ENCODE measurements around the gene POLR2B. TPM values are rescaled to one million over a fixed set of nuclear protein-coding genes. Genes with fewer than 3 reads are reported as not detected.

The POLR2B gene
- total RNA-seq, 1 experiment from 2014 or later = 129 TPM

GRCh38 chr4:57063518-57063917 lies 84.8 kb downstream of the POLR2B start (continued):
- TF ChIP-seq RAD21 (IDR thresholded peaks at IDR 0.05; ENCODE audit: low read depth) (no peak), FOSL1 (IDR thresholded peaks at IDR 0.05; ENCODE audit: low read depth) (no peak), SP1 (IDR thresholded peaks at IDR 0.05; ENCODE audit: low read depth) (no peak)

- DNase-seq (ENCODE audit: low read depth, low spot score) (no peak), ATAC-seq (no peak)
- intact Hi-C loops (cut with micrococcal nuclease) = no loop called here
- no TSS peak for BruUV-seq (replicated peaks)
- Histone ChIP-seq H3K9me2 (ENCODE audit: insufficient read depth) (no peaks in the 10 kb centered on the region), H3K4me2 (ENCODE audit: low read length) (no peak overlapping the region), H3K9ac (ENCODE audit: low read length) (no peak overlapping the region), H3K9me3 (ENCODE audit: control insufficient read depth in 1 of 2, insufficient read depth in 1 of 2, low read depth in 1 of 2, low read length in 2 of 2) (no peaks in the 10 kb centered on the region), H3K36me3 (ENCODE audit: control insufficient read depth in 1 of 2, insufficient read depth in 2 of 2, low read length in 2 of 2) (no peaks in the 10 kb centered on the region), H2AFZ (ENCODE audit: low read depth, low read length, poor library complexity, severe bottlenecking) (no peak overlapping the region), H3K4me3 (replicated peaks in 1 of 2; ENCODE audit: low read depth in 1 of 2, low read length in 2 of 2) (no peak overlapping the region), H3K79me2 (ENCODE audit: insufficient read depth, low read length) (no peaks in the 10 kb centered on the region), H3K27ac (ENCODE audit: low read depth, low read length) (no peak overlapping the region), H3K27me3 (ENCODE audit: insufficient read depth, low read length) (peaks cover 9% of the 10 kb centered on the region; the same call in 1 of the 2 replicates), H3K4me1 (ENCODE audit: control insufficient read depth in 1 of 2, insufficient read depth in 2 of 2, low read length in 2 of 2) (no peaks in the 10 kb centered on the region), H4K20me1 (ENCODE audit: insufficient read depth) (no peaks in the 10 kb centered on the region)
- RAD21 ChIA-PET (ENCODE audit: low non-redundant PET in 1 of 2, low total read pairs in 2 of 2, uncharacterized antibody in 2 of 2, unreplicated experiment in 2 of 2) = no interaction called here
- CTCF ChIA-PET = no interaction called here
- POLR2A ChIA-PET = no interaction called here
- TF ChIP-seq EGR1 (IDR thresholded peaks at IDR 0.05; ENCODE audit: low read depth) (no peak), EZH2phosphoT487 (IDR thresholded peaks at IDR 0.05; ENCODE audit: borderline replicate concordance) (no peak), CTCF (IDR thresholded peaks at IDR 0.05 in 2 of 3, conservative IDR thresholded peaks at IDR 0.05 in 1 of 3; ENCODE audit: borderline replicate concordance in 1 of 3, insufficient read depth in 1 of 3, low read depth in 2 of 3, low read length in 2 of 3) (no peak), ZBTB33 (IDR thresholded peaks at IDR 0.05; ENCODE audit: extremely low read depth, insufficient replicate concordance, low read length) (no peak), RAD21 (IDR thresholded peaks at IDR 0.05; ENCODE audit: low read depth) (no peak), TCF7L2 (IDR thresholded peaks at IDR 0.05; ENCODE audit: borderline replicate concordance, extremely low read depth, insufficient read depth, insufficient read length) (no peak), YY1 (IDR thresholded peaks at IDR 0.05; ENCODE audit: extremely low read depth, insufficient replicate concordance, low read depth, low read length) (no peak), JUND (IDR thresholded peaks at IDR 0.05) (no peak), EZH2 (IDR thresholded peaks at IDR 0.05) (no peak), POLR2A (IDR thresholded peaks at IDR 0.05; ENCODE audit: borderline replicate concordance, extremely low read depth, insufficient read depth, insufficient read length) (no peak)
Observed at GRCh38 chr4:57064120-57064519, 85.4 kb downstream of the POLR2B start.
